ENCODE data around the gene MAP2K4. TPM values are rescaled to one million over a fixed set of nuclear protein-coding genes. Genes with fewer than 3 reads are reported as not detected.

MAP2K4 gene
- total and polyA plus RNA-seq, 2 of the 8 experiments (the other 6 are each of a cell fraction or from before 2014, with no cell fraction given) = 14.2 to 37.3 TPM

GRCh38 chr17:12107905-12108304 is 87.2 kb downstream of the MAP2K4 start:
- Histone ChIP-seq H3K4me1 (replicated peaks in 1 of 4; ENCODE audit: control insufficient read depth in 3 of 4, insufficient read depth in 4 of 4, low read length in 3 of 4) (no peaks in the 10 kb centered on the region; a peak in 2 of 7 replicates), H3K23me2 (ENCODE audit: low read depth, low read length) (no peaks in the 10 kb centered on the region), H2BK5ac (ENCODE audit: low read depth, low read length) (no peak overlapping the region), H3K9me3 (ENCODE audit: insufficient read depth in 2 of 2, low read depth in 1 of 2, low read length in 1 of 2) (no peaks in the 10 kb centered on the region), H4K5ac (ENCODE audit: insufficient read length, low read depth, low read length) (no peak overlapping the region), H2BK12ac (ENCODE audit: low read depth, low read length) (no peak overlapping the region), H4K91ac (replicated peaks; ENCODE audit: insufficient read length, low read length) (no peak overlapping the region), H2BK15ac (ENCODE audit: low read length) (no peak overlapping the region), H3K4me3 (ENCODE audit: extremely low read depth in 1 of 4, insufficient read depth in 2 of 4, low read depth in 3 of 4, low read length in 4 of 4) (no peak overlapping the region), H4K8ac (ENCODE audit: extremely low read depth, insufficient read depth, low read length) (no peak overlapping the region), H3K18ac (ENCODE audit: extremely low read depth, low read length) (no peak overlapping the region), H3K9ac (replicated peaks in 1 of 4; ENCODE audit: extremely low read depth in 1 of 4, low read depth in 3 of 4, low read length in 3 of 4) (no peak overlapping the region), H3K4ac (replicated peaks; ENCODE audit: insufficient read length, low read depth, low read length) (no peak overlapping the region), H3K4me2 (ENCODE audit: insufficient read depth in 1 of 2, low read depth in 2 of 2, low read length in 2 of 2) (no peak overlapping the region), H3K56ac (replicated peaks; ENCODE audit: insufficient read length, low read depth, low read length) (no peak overlapping the region), H2AFZ (ENCODE audit: low read length) (no peak overlapping the region), H3K79me2 (ENCODE audit: control insufficient read depth in 1 of 2, insufficient read depth in 2 of 2, low read length in 2 of 2) (peaks cover 0 to 7% of the 10 kb centered on the region in 2 experiments; a peak in 1 of 4 replicates), H4K20me1 (replicated peaks in 1 of 2; ENCODE audit: control insufficient read depth in 1 of 2, insufficient read depth in 2 of 2, low read length in 2 of 2) (no peaks in the 10 kb centered on the region), H2AK5ac (ENCODE audit: low read depth, low read length) (no peak overlapping the region), H3K27me3 (replicated peaks in 1 of 4; ENCODE audit: control insufficient read depth in 3 of 4, extremely low read depth in 1 of 4, insufficient read depth in 3 of 4, low read length in 3 of 4) (no peaks in the 10 kb centered on the region), H2BK20ac (ENCODE audit: low read length) (no peak overlapping the region), H3K36me3 (ENCODE audit: control insufficient read depth in 2 of 4, insufficient read depth in 4 of 4, low read length in 3 of 4) (no peaks in the 10 kb centered on the region; a peak in 2 of 8 replicates), H3K79me1 (ENCODE audit: low read depth, low read length) (no peaks in the 10 kb centered on the region; the same call in 1 of the 2 replicates), H2BK120ac (replicated peaks; ENCODE audit: low read depth, low read length) (no peak overlapping the region), H3K23ac (ENCODE audit: insufficient read length) (no peak overlapping the region), H3K14ac (ENCODE audit: insufficient read length) (no peak overlapping the region), H3K27ac (ENCODE audit: low read depth, low read length) (no peak overlapping the region)
- CTCF ChIA-PET (ENCODE audit: partially characterized antibody) = interaction anchor here (1.0 kb wide), 1 partner anchor 10 kb away, joined by 3 read pairs; no protein-coding TSS in a partner anchor
- no peak for DNase-seq (ENCODE audit: low read depth in 1 of 2, low spot score in 2 of 2)
- WGBS, 2 experiments (ENCODE audit: extremely low coverage in 1 of 2, insufficient coverage in 1 of 2, insufficient read length in 1 of 2, insufficient replicate concordance in 2 of 2, low coverage in 1 of 2, low lambda C conversion rate in 2 of 2, missing lambda C conversion rate in 1 of 2) = 78% methylated on average over 1 of the region's 1 CpG; no CpG with 5 or more reads in 1 of the 2 experiments
- no peak for FAIRE-seq
- POLR2A ChIA-PET (ENCODE audit: partially characterized antibody) = interaction anchor here (0.8 kb wide), 1 partner anchor 9 kb away, joined by 3 read pairs; no protein-coding TSS in a partner anchor
- no peak for TF ChIP-seq JUND (IDR thresholded peaks at IDR 0.05; ENCODE audit: low read length)
- TF ChIP-seq KDM5A (IDR thresholded peaks at IDR 0.05; ENCODE audit: low read length) = no peak
- TF ChIP-seq JUN (IDR thresholded peaks at IDR 0.05; ENCODE audit: low read depth, low read length) = no peak
- no peak for TF ChIP-seq RFX5 (IDR thresholded peaks at IDR 0.05; ENCODE audit: borderline replicate concordance, low read depth, low read length)
- TF ChIP-seq FOSL1 (IDR thresholded peaks at IDR 0.05; ENCODE audit: insufficient read depth, low read depth, low read length) = no peak
- TF ChIP-seq SIN3A (conservative IDR thresholded peaks at IDR 0.05 in 1 of 2, IDR thresholded peaks at IDR 0.05 in 1 of 2; ENCODE audit: low read depth in 1 of 2, low read length in 2 of 2) = no peak
- no peak for TF ChIP-seq KDM1A (IDR thresholded peaks at IDR 0.05; ENCODE audit: borderline replicate concordance, low read length)
- no peak for TF ChIP-seq CTCF (IDR thresholded peaks at IDR 0.05; ENCODE audit: control extremely low read depth in 1 of 3, insufficient read depth in 1 of 3, low read depth in 1 of 3, low read length in 3 of 3)
- TF ChIP-seq CREB1 (IDR thresholded peaks at IDR 0.05) = no peak
- no peak for TF ChIP-seq SP2 (IDR thresholded peaks at IDR 0.05; ENCODE audit: low read length)
- no peak for TF ChIP-seq PHF8 (conservative IDR thresholded peaks at IDR 0.05; ENCODE audit: low read depth, low read length)
- TF ChIP-seq HDAC6 (IDR thresholded peaks at IDR 0.05; ENCODE audit: low read depth, low read length) = no peak
